H54 (cell line): ENCODE data around the gene DIS3L2.
"Not testable (repeated sequence)": the region's sequence is repeated elsewhere in the genome, so short reads cannot be mapped to it uniquely, and the experiment has no call there.

Experiments used
- DNase-seq: peaks from one replicate; pipeline ENCODE4 v3.0.0; 2011; ENCODE audit warnings: low spot score, mixed read lengths; ENCODE audit not compliant: insufficient read length
- FAIRE-seq: peaks from 3 replicates; lab custom pipeline; 2011; peaks lifted over from hg19 to GRCh38; lab: Jason Lieb, UNC
- POLR2A ChIP-seq: IDR thresholded peaks from 2 replicates; pipeline ENCODE4 v1.6.1; 2011; ENCODE audit warnings: low read depth, mild to moderate bottlenecking, low read length

DIS3L2 gene

DNA sequence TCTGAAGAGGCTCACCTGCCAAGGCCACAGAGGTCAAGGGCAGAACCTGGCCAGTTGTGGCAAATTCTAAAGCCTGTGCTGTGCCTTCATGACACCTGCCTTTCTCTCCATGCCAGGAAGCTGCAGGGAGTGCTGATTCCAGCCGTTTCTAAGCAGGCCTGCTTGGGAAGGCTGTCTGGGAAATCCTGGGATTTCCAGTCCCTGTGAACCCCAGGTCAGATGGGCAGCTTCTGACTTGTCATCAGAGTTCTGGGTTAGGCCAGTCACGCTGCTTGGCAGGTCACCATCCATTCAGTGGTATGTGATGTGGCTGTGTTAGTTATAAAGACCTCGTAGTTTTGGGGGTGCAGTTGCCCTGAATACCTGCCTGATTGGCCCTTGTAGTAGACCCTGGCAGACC is 346.3 kb downstream of the DIS3L2 start:
- FAIRE-seq (no peak), DNase-seq (no peak)
- no peak for TF ChIP-seq POLR2A

DNA sequence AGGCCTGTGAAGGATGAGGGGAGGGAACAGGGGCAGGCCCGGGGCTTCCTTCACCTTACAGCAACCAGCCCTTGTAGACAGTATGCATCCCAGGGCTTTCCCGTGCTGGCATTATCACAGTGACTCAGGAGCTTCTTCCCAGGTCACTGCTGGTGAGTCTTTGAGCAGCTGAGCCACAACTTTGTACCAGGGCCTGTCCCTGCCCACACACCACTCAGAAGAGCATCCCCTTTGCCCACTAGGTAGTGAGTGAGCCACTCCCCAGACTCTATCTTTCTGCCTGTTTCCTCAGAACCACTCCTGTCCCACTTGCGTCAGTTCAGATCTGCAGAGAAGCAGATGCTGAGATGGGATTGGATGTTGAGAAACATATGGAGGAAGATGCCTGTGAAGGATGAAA is 347.5 kb downstream of the DIS3L2 start:
- FAIRE-seq = no peak
- TF ChIP-seq POLR2A = no peak
- DNase-seq = no peak

DNA sequence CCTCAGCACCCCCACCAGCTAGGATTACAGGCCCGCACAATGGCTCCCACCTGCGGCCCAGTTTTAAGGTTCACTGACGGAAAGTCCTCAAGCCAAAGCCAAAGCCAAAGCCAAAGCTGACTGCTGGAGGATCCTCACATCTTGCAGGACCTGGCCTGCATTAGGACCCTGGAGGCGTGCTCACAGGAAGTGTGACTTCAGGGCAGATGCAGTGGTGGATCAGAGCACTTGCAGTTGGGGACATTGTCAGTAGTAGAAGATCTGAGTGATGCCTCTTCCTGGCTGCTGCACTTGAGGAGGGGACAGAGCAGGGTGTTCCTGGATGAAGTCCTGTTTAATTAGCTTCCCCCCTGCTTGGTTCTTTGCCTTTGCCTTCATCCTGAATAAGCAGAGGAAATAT is 348.1 kb downstream of the DIS3L2 start:
- DNase-seq (no peak), FAIRE-seq (no peak)
- TF ChIP-seq POLR2A = no peak

DNA sequence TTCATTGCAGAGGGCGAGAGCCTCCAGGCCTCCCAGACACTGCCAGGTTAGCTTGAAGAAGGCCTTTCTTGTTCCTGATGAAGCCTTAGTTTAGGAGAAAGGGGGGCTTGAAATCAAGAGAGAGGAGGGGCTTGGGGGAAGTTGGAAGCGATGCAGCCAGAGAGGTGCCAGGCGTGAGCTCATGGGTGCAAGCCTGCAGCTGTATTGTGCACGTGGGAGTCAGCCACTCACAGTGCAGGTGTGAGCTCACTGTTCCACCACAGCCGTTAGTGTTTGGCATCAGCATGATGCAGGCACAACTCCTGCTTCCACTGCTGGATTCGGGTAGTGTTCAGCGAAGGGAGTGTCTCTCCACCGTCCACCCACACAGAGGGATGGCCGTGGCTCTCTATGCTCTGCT is 348.6 kb downstream of the DIS3L2 start:
- DNase-seq (no peak), FAIRE-seq (no peak)
- no peak for TF ChIP-seq POLR2A

GRCh38 chr2:232310696-232311095 is 349.2 kb downstream of the DIS3L2 start:
- no peak for TF ChIP-seq POLR2A
- DNase-seq (no peak), FAIRE-seq (no peak)

DNA sequence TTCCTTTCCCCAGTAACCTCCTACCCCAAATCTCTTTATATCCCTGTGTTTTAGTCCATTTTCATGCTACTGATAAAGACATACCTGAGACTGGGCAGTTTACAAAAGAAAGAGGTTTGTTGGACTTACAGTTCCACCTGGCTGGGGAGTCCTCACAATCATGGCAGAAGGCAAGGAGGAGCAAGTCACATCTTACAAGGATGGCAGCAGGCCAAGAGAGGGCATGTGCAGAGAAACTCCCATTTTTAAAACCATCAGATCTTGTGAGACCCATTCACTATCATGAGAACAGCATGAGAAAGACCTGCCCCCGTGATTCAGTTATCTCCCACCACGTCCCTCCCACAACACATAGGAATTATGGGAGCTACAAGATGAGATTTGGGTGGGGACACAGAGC is 352.1 kb downstream of the DIS3L2 start:
- not testable (repeated sequence) for FAIRE-seq, DNase-seq

DNA sequence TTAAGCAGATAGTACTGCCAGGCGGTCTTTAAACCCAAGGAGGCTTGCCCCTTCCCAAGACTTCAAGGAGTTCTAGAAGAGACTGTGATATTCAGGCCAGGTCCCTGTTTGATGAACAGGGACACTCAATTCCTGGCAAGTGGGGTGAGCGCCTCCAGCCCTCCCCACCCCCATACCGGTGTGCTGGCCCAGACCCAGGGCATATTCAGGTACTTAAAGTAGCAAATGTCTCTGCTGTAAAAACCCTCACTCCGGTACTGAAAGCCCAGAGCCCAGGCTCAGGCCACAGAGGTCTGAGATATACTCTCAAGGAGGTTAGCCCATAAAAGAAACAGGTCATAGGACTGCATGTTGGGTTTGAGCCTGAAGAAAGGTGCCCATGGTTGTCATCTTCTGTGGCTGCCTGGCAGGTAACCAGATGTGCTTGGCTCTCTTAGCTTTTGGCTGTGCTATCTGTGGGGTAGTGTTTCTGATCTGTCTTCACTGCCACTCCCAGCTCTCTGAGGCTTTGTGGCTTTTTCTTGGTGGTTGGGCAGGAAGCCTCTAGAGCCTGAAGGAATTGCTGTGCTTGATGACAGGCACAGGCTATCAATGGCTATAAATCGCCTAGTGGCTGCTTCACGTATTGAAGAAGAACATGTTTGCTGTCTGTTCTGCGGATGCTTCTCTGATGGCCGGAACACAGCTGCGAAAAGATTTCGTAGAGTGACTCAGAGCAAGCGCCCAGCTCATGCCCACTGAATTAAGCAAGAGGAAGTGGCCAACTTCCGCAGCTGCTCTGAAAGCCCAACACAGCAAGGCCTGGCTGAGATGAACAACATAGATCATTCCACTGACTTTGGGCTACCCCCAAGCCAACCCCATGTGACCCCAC is 353.8 kb downstream of the DIS3L2 start:
- TF ChIP-seq POLR2A = no peak
- peak; percentile 94 for FAIRE-seq
- peak; percentile 84 for DNase-seq

- TF ChIP-seq POLR2A = no peak
- FAIRE-seq (no peak), DNase-seq (no peak)
These were observed 354.4 kb downstream of the DIS3L2 start for GRCh38 chr2:232315923-232316299.

DNA sequence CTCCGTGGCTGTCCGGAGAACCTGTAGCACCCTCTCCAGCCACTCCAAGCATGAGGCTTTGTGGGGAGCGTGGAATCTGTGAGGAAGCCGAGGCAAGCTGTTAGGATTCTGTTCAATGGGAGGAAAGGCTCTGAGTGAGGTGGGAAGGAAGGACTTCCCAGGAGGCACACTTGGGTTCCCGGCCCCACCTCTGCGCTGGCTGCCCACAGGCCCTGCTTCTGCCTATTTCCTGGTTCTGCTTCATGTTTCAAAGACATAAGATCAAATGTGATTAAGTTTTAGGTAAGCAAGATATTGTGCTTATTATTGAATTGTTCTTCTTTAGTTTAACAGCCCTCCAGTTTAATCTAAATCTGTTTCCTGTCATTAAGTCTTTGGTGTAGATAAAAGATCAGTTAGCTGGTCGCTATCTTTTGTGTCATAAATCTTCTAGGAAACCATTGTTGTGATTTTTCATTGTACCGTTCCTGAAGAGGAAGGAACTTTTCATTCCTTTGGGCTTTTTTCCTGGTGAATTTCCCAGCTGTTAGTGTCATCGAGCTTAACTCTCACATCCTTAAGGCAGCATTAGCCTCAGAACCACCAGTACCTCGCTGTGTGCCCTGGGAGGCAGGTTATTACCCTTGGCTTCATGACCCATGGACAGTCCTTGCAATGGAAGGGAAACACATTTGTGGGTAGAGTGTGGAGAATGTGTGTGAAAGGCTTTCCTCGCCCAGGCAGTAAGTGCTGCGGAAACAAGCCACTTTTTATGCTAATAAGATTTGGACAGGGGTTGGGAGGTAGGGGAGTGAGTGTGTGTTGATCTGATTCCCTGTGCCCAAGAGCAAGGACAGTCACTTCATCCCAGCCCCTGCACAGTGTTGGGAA is 355.2 kb downstream of the DIS3L2 start:
- DNase-seq (no peak), FAIRE-seq (no peak)
- TF ChIP-seq POLR2A = no peak

DNA sequence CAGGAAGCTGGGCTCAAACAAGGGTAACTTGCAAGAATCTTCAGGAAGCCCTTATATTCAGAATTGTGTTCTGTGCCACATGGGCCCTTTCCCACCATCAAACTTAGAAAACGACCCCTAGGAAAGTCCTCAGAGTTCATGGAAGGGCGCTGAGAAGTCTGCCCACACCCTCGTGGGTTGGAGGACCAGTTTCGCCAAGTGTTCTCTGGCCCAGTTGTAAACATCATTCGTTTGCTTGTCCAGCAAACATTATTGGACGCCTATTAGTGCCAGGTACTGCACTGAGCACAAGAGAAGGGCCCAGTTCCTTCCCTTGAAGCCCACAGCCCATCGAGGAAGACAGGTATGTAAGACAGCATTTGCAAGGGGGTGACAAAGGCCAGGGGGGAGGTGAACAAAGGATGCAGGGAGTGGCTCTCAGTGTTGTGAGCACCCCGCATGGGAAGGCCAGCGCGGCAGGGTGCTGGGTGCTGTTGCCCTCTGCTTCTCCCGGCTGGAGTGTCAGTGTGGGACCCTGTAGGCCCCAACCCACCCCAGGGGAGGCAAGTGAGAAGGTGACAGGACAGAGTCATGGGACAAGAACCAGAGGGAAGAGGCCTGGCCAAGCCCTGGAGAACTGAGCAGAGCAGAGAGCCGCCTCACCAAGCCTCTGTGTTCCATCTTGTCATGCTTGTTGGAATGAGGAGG is 356.8 kb downstream of the DIS3L2 start:
- TF ChIP-seq POLR2A = no peak
- DNase-seq (no peak), FAIRE-seq (no peak)

GRCh38 chr2:232319067-232319802 is 357.7 kb downstream of the DIS3L2 start:
- FAIRE-seq = no peak
- no peak for TF ChIP-seq POLR2A
- DNase-seq = no peak

DNA sequence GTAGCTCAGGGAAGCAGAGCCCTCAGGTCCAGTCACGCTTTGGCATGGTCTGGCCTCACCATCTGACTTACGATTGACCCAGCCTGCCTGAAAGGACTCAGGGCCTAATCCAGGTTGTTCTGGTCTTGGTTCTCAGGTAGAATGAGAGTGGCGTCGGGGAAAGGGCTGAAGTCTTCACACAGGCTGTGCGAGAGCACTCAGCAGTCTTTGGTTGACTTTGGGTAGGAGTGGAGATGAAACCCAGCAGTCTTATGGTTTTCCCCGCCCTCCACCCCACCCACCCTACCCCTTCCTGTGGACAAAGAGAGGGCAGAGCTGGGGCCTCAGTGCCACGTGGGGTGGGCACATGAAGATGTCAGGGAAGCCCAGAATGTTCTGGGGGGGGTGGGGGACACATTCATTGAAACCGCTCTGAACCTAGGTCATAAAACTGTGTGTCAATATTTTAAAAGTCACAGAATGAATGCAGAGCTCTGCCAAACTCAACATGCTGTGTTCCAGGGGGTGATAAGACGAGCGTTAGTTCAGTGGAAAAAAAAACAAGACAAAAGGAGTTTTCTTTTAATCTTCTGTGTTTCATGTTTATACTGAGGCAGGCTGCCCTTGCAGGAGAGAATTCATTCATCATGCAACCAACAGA is 358.4 kb downstream of the DIS3L2 start:
- TF ChIP-seq POLR2A = no peak
- no peak for FAIRE-seq
- no peak for DNase-seq

DNA sequence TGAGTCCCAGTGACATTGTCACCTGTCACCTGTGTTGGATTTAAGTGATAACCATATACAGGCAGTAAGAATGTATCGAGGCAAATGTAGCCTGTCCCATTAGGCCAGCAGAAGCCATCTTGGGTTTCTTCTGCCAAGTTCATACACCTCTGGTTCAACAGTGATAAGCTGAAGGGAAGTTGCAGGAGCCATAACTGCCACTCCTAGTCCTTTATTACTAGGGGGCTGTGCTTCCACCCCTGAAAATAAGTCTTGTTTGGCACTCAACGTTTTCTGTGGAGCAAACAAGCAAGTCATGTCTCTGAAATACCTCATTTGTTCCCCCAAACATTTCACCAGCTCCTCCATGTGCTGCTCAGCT is 358.9 kb downstream of the DIS3L2 start:
- DNase-seq = no peak
- no peak for TF ChIP-seq POLR2A
- FAIRE-seq = no peak
